Measurements from ENCODE around the gene SPTB. TPM values are rescaled to one million over a fixed set of nuclear protein-coding genes. Genes with fewer than 3 reads are reported as not detected.

The SPTB gene
- total and polyA plus RNA-seq, 10 of the 15 experiments (the other 5 are each of a cell fraction or from before 2014, with no cell fraction given), result under 0.01 to 0.04 (median 0.02) TPM; not detected in 4

GRCh38 chr14:64871344-64871743, 8.4 kb downstream of the SPTB start:
- intact Hi-C loops (cut with micrococcal nuclease; ENCODE audit: unreplicated experiment), result no loop called here
- WGBS (ENCODE audit: insufficient coverage, insufficient replicate concordance, low lambda C conversion rate, missing lambda C conversion rate), result 0% methylated on average over 2 of the region's 2 CpGs
- H3K4me1 ChIP-seq (ENCODE audit: control insufficient read depth, insufficient read depth, low read length), result no peaks in the 10 kb centered on the region
- H3K4me3 ChIP-seq, result no peak overlapping the region
- H3K36me3 ChIP-seq (ENCODE audit: control insufficient read depth in 2 of 2, insufficient read depth in 2 of 2, low read length in 1 of 2), result no peaks in the 10 kb centered on the region
- H4K20me1 ChIP-seq (ENCODE audit: control insufficient read depth, insufficient read depth), result no peaks in the 10 kb centered on the region
- FAIRE-seq (no peak), DNase-seq (ENCODE audit: low read depth, low spot score) (no peak), ATAC-seq (no peak)
- H3K79me2 ChIP-seq (ENCODE audit: control insufficient read depth, insufficient read depth, low read length), result no peaks in the 10 kb centered on the region
- POLR2A ChIA-PET, result no interaction called here
- H3K4me2 ChIP-seq (ENCODE audit: control insufficient read depth, insufficient read depth), result no peak overlapping the region
- H3K27me3 ChIP-seq (replicated peaks in 1 of 2; ENCODE audit: control insufficient read depth in 2 of 2, insufficient read depth in 2 of 2, low read length in 1 of 2), result peaks cover 0 to 5% of the 10 kb centered on the region in 2 experiments; a peak in 1 of 4 replicates
- BruUV-seq (replicated peaks), result no TSS peak
- H3K9me3 ChIP-seq (replicated peaks; ENCODE audit: control insufficient read depth, insufficient read depth, low read length), result no peaks in the 10 kb centered on the region
- H3K27ac ChIP-seq (ENCODE audit: control insufficient read depth, insufficient read depth), result no peak overlapping the region
- in situ Hi-C loops (cut with MboI), result no loop called here
- CTCF ChIA-PET, result interaction anchor here (1.4 kb wide), 1 partner anchor 10 kb away, joined by 5 read pairs; no protein-coding TSS in a partner anchor
- TF ChIP-seq ZNF217 (IDR thresholded peaks at IDR 0.05) (no peak), ASH2L (IDR thresholded peaks at IDR 0.05; ENCODE audit: borderline replicate concordance, low read depth) (no peak), PKNOX1 (IDR thresholded peaks at IDR 0.05) (no peak), CBFB (IDR thresholded peaks at IDR 0.05; ENCODE audit: low read depth) (no peak), ESRRA (IDR thresholded peaks at IDR 0.05; ENCODE audit: low read length) (no peak), IKZF2 (IDR thresholded peaks at IDR 0.05) (no peak), HCFC1 (IDR thresholded peaks at IDR 0.05; ENCODE audit: low read length) (no peak), RAD21 (IDR thresholded peaks at IDR 0.05; ENCODE audit: insufficient read depth, low read depth, low read length) (no peak), ATF7 (IDR thresholded peaks at IDR 0.05; ENCODE audit: low read depth) (no peak), ETV6 (conservative IDR thresholded peaks at IDR 0.05 in 1 of 2, IDR thresholded peaks at IDR 0.05 in 1 of 2; ENCODE audit: borderline replicate concordance in 1 of 2, low read depth in 1 of 2) (no peak), HDGF (IDR thresholded peaks at IDR 0.05) (no peak), IRF3 (IDR thresholded peaks at IDR 0.05) (no peak), POU2F2 (IDR thresholded peaks at IDR 0.05; ENCODE audit: borderline replicate concordance, low read depth, low read length) (no peak)
- TF ChIP-seq, protein P1, sequence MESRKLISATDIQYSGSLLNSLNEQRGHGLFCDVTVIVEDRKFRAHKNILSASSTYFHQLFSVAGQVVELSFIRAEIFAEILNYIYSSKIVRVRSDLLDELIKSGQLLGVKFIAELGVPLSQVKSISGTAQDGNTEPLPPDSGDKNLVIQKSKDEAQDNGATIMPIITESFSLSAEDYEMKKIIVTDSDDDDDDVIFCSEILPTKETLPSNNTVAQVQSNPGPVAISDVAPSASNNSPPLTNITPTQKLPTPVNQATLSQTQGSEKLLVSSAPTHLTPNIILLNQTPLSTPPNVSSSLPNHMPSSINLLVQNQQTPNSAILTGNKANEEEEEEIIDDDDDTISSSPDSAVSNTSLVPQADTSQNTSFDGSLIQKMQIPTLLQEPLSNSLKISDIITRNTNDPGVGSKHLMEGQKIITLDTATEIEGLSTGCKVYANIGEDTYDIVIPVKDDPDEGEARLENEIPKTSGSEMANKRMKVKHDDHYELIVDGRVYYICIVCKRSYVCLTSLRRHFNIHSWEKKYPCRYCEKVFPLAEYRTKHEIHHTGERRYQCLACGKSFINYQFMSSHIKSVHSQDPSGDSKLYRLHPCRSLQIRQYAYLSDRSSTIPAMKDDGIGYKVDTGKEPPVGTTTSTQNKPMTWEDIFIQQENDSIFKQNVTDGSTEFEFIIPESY (IDR thresholded peaks at IDR 0.05), result no peak
- no peak overlapping the region for H2AFZ ChIP-seq (ENCODE audit: control insufficient read depth, low read depth, low read length)
- SMC1A ChIA-PET (ENCODE audit: uncharacterized antibody, unreplicated experiment), result no interaction called here
- no peak overlapping the region for H3K9ac ChIP-seq (ENCODE audit: control insufficient read depth, insufficient read depth, low read length)
- RAD21 ChIA-PET (ENCODE audit: unreplicated experiment), result no interaction called here
